HL-60 (cell line): Measurements from ENCODE around the gene HSPB1.
"Not testable (repeated sequence)": the region's sequence is repeated elsewhere in the genome, so short reads cannot be mapped to it uniquely, and the experiment has no call there.

Experiments used
- POLR2AphosphoS5 ChIP-seq: IDR thresholded peaks from 2 replicates; pipeline ENCODE4 v1.6.1; 2012; ENCODE audit warnings: low read depth
- TF ChIP-seq, protein P1 (sequence below): IDR thresholded peaks from one replicate; pipeline ENCODE4 v1.5.1; 2011; ENCODE audit warnings: low read length, control low read depth, inconsistent platforms; ENCODE audit not compliant: insufficient read depth
- TF ChIP-seq, protein P2 (sequence below): IDR thresholded peaks from 2 replicates; pipeline ENCODE4 v1.6.1; 2012; ENCODE audit warnings: low read depth; ENCODE audit not compliant: insufficient replicate concordance

DNA sequence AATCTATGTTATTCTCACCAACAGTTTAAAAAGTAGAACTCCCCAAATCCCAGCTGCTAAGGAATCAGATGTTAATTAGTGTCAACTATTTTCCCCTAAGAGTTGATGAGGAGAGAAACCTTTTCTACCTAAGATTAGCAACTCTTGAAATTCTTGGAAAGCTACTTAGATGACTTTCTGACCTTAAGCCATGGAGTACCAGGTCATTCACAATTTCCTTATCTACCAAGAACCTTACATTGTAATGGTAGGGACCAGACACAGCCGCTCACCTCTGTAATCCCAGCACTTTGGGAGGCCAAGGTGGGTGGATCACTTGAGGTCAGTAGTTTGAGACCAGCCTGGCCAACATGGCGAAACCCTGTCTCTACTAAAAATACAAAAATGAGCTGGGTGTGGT, 32.9 kb downstream of the HSPB1 start:
- TF ChIP-seq, protein P1, sequence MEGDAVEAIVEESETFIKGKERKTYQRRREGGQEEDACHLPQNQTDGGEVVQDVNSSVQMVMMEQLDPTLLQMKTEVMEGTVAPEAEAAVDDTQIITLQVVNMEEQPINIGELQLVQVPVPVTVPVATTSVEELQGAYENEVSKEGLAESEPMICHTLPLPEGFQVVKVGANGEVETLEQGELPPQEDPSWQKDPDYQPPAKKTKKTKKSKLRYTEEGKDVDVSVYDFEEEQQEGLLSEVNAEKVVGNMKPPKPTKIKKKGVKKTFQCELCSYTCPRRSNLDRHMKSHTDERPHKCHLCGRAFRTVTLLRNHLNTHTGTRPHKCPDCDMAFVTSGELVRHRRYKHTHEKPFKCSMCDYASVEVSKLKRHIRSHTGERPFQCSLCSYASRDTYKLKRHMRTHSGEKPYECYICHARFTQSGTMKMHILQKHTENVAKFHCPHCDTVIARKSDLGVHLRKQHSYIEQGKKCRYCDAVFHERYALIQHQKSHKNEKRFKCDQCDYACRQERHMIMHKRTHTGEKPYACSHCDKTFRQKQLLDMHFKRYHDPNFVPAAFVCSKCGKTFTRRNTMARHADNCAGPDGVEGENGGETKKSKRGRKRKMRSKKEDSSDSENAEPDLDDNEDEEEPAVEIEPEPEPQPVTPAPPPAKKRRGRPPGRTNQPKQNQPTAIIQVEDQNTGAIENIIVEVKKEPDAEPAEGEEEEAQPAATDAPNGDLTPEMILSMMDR = not testable (repeated sequence)
- TF ChIP-seq POLR2AphosphoS5 = not testable (repeated sequence)
- TF ChIP-seq, protein P2, sequence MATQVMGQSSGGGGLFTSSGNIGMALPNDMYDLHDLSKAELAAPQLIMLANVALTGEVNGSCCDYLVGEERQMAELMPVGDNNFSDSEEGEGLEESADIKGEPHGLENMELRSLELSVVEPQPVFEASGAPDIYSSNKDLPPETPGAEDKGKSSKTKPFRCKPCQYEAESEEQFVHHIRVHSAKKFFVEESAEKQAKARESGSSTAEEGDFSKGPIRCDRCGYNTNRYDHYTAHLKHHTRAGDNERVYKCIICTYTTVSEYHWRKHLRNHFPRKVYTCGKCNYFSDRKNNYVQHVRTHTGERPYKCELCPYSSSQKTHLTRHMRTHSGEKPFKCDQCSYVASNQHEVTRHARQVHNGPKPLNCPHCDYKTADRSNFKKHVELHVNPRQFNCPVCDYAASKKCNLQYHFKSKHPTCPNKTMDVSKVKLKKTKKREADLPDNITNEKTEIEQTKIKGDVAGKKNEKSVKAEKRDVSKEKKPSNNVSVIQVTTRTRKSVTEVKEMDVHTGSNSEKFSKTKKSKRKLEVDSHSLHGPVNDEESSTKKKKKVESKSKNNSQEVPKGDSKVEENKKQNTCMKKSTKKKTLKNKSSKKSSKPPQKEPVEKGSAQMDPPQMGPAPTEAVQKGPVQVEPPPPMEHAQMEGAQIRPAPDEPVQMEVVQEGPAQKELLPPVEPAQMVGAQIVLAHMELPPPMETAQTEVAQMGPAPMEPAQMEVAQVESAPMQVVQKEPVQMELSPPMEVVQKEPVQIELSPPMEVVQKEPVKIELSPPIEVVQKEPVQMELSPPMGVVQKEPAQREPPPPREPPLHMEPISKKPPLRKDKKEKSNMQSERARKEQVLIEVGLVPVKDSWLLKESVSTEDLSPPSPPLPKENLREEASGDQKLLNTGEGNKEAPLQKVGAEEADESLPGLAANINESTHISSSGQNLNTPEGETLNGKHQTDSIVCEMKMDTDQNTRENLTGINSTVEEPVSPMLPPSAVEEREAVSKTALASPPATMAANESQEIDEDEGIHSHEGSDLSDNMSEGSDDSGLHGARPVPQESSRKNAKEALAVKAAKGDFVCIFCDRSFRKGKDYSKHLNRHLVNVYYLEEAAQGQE = not testable (repeated sequence)
